Endothelial cell of hepatic sinusoid (primary cell): ENCODE measurements around the gene TRIM36.

Source experiments
- in situ Hi-C: cut with HindIII; loops from 2 replicates; pipeline ENCODE4 v1.10.0; 2017; ENCODE audit warnings: low sequenced_read_pairs

TRIM36 gene

GRCh38 chr5:115169487-115170133 lies at the start of gene TRIM36:
Gene TRIM36, minus strand, starts transcription at chr5:115169908. Its CDS starts 274 bp downstream, at chr5:115169634.
- in situ Hi-C loops = no loop called here

DNA sequence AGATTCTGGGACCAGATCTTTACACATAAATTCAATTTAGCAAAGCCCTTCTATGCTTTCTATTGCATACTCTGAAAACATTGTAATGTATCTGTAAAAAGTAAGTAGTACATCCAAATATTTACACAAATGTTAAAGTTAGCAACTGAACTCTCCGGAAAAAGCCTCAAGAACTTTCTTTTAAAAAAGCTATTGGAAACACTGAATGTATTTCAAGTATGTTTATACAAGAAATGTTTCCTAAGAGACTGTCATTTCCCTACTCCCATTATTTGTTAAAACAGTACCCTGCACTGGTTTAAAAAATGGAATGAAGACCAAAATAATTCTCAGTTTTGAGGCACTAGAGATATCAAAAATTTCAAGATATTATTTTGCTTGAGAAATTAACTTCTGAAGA lies 44.8 kb upstream of the TRIM36 start:
- in situ Hi-C loops = no loop called here

GRCh38 chr5:115209279-115209678 lies 39.6 kb upstream of the TRIM36 start:
- in situ Hi-C loops = no loop called here

GRCh38 chr5:115202952-115203351 lies 33.2 kb upstream of the TRIM36 start:
- in situ Hi-C loops = no loop called here

GRCh38 chr5:115196161-115196560 lies 26.5 kb upstream of the TRIM36 start:
- in situ Hi-C loops = no loop called here

DNA sequence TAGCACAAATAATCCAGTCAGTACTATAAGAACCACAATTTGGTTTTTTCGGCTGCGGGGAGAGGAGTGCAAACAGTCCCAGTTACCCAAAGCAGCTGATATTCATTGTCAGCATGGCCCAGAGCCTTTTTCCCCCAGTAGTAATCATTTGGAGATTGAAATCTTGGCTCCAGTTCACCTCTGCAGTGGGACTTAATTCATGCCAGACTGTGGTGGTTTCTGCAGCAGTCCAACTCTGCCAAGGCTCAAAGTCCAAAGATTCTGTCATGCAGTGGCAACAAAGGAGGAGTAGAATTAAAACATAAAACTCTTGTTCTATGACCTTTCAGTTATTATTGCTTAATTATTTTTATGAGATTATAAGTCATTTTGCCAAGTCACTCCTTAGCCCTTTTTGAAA lies 25.0 kb upstream of the TRIM36 start:
- in situ Hi-C loops = no loop called here

GRCh38 chr5:115193295-115193694 lies 23.6 kb upstream of the TRIM36 start:
- in situ Hi-C loops = no loop called here

DNA sequence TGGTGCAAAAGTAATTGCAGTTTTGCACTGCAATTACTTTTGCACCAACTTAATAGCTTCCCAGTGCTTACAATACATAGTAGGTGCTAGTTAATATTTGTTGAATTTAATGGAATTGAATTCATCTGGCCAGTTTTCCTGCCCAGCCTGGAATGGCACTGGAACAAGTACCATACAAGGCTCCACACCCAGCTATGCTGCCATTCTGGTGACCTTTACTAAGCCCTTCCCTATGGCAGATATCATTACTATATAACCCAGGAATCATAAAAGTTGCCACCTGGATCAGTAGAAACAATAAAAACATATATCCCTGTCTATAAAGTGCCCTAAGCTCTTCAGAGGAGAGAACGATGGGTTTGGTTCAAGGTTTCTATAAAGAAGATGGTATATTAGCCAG lies 22.4 kb upstream of the TRIM36 start:
- in situ Hi-C loops = no loop called here

DNA sequence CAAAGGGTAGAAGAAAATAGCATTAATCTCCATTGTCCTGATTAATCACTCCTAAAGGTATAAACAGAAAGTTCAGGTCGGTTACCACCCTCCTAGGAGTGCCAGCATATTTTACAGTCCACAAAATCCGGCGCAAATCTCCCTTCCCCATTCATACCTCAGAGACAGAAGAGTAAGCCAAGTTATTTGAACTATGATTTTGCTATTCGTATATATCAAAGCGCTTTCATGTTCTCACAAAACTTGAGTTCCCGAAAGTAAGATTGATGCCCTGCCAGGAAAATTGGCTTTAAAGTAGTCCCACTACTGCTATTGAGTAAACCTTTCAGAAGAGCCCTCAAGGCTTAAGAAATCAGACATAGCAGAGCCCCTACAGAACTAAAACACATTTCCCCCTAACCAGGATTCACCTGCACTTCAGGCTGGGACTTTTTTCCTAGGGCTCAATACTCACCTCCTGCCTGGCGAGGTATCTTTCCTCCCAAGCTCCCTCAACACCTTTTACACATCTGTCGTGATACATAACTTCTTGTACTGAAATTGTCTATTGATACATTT lies 21.8 kb upstream of the TRIM36 start:
- in situ Hi-C loops = no loop called here

DNA sequence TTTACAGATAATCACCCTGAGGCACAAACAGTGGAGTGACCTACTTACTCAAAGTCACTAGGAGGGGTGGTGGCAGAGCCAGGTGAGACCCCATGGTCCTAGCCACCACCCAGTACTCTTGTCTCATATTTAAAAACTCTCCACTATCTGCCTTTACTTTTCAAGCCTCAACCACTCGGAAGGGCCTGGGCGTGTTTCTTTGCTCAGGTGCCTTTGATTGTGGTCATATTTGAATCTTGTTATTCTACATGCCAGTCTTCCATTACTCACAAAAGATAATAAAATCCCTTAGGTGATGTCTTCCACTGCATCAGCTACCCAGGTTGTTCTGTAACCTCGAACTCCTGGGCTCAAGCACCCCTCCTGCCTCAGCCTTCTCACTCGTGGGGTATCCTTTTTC lies 20.7 kb upstream of the TRIM36 start:
- in situ Hi-C loops = no loop called here

DNA sequence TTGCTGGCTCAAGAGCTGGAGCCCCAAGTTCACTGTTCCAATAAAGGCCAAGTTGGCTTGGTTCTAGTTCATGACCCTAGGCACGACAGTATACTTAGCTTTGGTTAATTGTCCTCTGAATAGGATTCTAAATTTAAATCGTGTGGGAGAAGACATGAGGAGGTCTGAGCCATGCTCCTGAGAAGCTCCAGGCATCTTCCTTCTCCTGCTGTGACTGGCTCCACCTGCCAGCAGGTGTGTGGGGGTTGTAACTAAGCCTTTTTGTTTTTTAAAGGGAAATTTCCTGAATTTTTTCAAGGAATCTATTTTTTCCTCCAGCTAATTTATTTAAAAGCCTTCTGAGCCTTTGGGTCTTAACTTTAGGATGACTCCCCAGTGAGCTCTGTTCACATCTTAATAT lies 20.2 kb upstream of the TRIM36 start:
- in situ Hi-C loops = no loop called here

DNA sequence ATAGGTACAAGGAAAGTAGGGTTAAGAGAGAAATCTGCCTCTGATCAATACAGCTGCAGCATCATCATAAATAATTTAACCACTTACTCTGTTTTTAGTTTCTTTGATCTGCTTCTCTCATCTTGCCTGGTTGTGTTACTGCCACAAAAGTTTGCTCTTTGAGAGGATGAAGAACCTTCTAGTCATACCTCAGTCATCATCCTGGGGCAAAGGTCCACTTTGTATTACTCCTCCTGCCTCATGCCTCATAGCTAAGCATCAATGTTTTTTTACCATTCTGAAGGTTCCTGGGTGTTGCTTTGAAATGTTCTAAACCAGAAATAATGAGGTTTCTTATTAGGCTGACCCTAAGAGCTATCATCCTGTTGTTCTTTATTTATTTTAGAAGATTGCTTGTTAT lies 17.1 kb upstream of the TRIM36 start:
- in situ Hi-C loops = no loop called here

DNA sequence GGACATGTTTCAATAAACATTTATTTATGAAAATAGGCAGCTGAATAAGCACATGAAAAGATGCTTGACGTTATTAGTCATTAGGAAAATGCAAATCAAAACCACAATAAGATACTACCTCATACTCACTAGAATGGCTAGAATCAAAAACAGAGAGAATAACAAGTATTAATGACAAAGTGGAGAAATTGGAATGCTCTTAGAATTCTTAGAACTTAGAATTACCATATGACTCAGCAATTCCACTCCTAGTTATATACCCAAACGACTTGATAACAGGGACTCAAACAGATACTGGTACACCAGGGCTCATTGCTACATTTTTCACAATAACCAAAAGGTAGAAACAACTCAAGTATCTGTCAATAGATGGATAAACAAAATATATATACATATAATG lies 15.1 kb upstream of the TRIM36 start:
- in situ Hi-C loops = no loop called here

GRCh38 chr5:115181757-115182156 lies 12.0 kb upstream of the TRIM36 start:
- in situ Hi-C loops = no loop called here

GRCh38 chr5:115180165-115180709 lies 10.5 kb upstream of the TRIM36 start:
- in situ Hi-C loops = no loop called here

DNA sequence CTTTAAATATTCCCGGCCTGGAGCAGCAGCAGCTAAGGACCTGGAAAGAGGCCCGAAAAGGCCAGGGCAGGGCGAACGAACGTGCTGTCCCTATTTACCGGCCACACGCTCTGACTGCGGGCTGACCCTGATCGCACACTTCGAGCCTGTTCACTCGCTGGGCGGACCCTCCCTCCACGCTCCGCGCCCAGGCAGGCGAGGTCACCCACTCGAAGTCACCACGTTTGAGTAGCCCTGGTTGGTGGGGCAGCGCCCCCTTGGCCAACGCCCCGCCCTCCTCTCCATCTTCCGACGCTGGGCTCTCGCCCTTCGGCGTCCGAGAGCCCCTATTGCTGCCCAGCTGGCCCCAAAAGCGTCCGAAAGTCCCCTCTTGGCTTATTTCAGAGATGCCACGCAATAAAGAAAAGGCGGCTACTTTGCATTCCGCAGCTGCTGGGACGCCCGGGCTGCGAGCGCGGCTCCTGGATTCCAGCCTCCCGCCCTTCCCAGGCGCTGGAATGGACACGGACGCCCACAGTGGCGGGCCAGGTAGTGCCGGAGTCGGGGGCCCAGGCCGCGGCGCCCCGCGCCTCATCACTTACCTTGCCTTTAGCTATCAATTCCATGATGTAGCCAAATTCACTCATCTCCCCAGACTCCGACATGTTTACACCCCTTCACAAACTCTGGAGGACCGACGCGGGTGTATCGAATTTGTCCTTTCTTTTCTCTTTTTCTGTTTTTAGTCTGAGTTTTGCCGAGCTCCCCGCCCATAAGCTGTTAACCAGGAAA lies 9.9 kb upstream of the TRIM36 start:
- in situ Hi-C loops = no loop called here

GRCh38 chr5:115179030-115179393 lies 9.3 kb upstream of the TRIM36 start:
- in situ Hi-C loops = no loop called here

- in situ Hi-C loops = no loop called here
These were observed 1.3 kb upstream of the TRIM36 start for GRCh38 chr5:115170929-115171510.

DNA sequence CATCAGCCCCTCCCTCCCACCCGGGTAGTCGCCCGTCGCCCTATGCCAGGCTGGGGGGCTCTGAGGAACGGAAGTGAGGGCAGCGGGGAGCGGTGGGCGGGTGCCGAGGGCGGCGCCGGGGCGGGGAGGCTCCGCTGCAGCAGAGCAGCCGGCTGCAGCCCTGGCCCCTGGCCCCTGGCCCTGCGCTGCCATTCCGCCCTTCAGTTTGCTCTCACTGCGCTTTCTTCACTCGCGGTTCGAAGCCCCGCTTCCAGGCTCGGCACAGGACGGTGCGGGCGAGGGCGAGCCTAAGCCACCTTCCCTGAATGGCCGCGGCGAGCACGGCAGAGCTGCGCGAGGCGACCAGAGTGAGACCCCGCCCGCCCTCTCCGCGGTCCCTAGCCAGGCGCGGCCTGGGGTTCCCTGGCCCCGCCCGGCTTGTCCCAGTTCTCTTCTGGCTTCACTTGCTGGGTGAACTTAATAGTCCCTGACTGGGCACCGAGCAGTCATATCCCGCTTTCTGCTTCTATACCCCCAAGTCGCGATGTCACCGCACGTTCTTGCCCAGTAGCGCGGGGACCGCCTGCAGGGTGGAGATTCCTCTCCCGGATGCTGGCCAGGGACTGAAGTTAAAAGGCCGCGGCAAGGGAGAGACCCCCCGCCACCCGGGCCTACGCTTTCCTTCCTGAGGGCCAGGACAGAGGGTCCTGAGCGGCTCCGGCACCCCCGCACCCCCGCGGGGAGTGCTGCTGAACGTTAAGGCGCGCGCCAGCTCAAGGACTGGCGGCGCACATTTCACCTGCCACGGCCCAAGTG lies 623 bp upstream of the TRIM36 start:
- in situ Hi-C loops = no loop called here

DNA sequence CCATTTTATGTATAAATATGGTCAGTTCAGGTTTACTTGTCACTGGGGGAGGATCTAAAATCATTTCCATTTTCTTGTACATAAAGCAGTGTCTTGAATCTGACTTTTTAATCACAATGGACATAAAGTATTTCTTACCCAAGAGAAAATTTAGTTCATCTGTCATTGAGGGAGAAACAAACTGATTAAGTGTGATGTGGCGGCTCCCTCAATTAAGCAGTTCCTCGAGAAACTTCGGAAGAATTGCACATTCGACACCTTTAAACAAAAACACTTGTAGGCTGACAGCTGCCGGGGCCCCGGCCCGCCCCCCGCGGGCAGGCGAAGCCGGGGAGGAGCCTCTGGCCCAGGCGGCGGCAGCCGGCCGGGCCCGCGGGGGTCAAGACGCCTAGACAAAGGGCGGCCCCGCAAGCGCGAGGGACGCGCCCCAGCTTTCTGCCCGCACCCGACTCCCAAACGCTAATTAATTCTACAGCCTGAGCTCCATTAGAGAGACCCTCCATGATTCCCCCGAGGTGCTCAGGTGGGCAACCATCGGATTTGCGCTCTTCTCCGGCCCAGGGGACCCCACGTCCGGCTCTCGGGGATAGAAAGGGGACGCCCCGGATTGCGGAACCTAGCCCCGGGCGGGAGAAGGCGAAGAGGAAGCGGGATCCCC lies 750 bp downstream of the TRIM36 start:
- in situ Hi-C loops = no loop called here
